Parathyroid adenoma (tissue), 2 donors: Measurements from ENCODE around the gene ZNF468.
"Not testable (repeated sequence)": the region's sequence is repeated elsewhere in the genome, so short reads cannot be mapped to it uniquely, and the experiment has no call there.

Experiments
- H2AFZ ChIP-seq: fragments of 300-600 bp; sonication (generic); one replicate; pipeline ENCODE4 v1.7.0; 2017; ENCODE audit warnings: antibody characterized with exemption, mild to moderate bottlenecking
- H3K27ac ChIP-seq: fragments of 300-600 bp; sonication (generic); one replicate; pipeline ENCODE4 v1.7.0; 2017
- H3K27me3 ChIP-seq: fragments of 300-600 bp; sonication (generic); one replicate; pipeline ENCODE4 v1.7.0; 2017; ENCODE audit warnings: low read length; ENCODE audit not compliant: control insufficient read depth, insufficient read depth
- H3K36me3 ChIP-seq: fragments of 300-600 bp; sonication (generic); one replicate; pipeline ENCODE4 v1.7.0; 2017; ENCODE audit warnings: low read length; ENCODE audit not compliant: control insufficient read depth, insufficient read depth
- H3K4me1 ChIP-seq: fragments of 300-600 bp; sonication (generic); one replicate; pipeline ENCODE4 v1.7.0; 2017; ENCODE audit warnings: control low read depth
- H3K4me2 ChIP-seq: fragments of 300-600 bp; sonication (generic); one replicate; pipeline ENCODE4 v1.7.0; 2017; ENCODE audit warnings: low read length
- H3K4me3 ChIP-seq: fragments of 300-600 bp; sonication (generic); one replicate; pipeline ENCODE4 v1.7.0; 2017; ENCODE audit warnings: low read depth, low read length
- H3K79me2 ChIP-seq: fragments of 300-600 bp; sonication (generic); one replicate; pipeline ENCODE4 v1.7.0; 2017; ENCODE audit warnings: control low read depth
- H3K9ac ChIP-seq: fragments of 300-600 bp; sonication (generic); one replicate; pipeline ENCODE4 v1.7.0; 2017; ENCODE audit warnings: mild to moderate bottlenecking
- H3K9me3 ChIP-seq: fragments of 300-600 bp; sonication (generic); one replicate; pipeline ENCODE4 v1.7.0; 2017; ENCODE audit warnings: low read length; ENCODE audit not compliant: control insufficient read depth
- CTCF ChIP-seq: fragments of 300-600 bp; sonication (generic); IDR thresholded peaks from one replicate; pipeline ENCODE4 v1.7.0; 2017; ENCODE audit warnings: antibody characterized with exemption, mild to moderate bottlenecking
- donor health status: primary hyperparathyroidism.

The ZNF468 gene

GRCh38 chr19:52809801-52810200, 47.6 kb downstream of the ZNF468 start:
- H3K27ac ChIP-seq, result no peak overlapping the region
- H3K36me3 ChIP-seq, result no peaks in the 10 kb centered on the region
- H3K27me3 ChIP-seq, result no peaks in the 10 kb centered on the region
- no peak overlapping the region for H3K4me3 ChIP-seq
- no peaks in the 10 kb centered on the region for H3K9me3 ChIP-seq
- no peak overlapping the region for H2AFZ ChIP-seq
- TF ChIP-seq CTCF, result no peak
- no peaks in the 10 kb centered on the region for H3K79me2 ChIP-seq
- H3K4me2 ChIP-seq, result no peak overlapping the region
- no peaks in the 10 kb centered on the region for H3K4me1 ChIP-seq
- H3K9ac ChIP-seq, result no peak overlapping the region

- not testable (repeated sequence) for H3K27me3 ChIP-seq, H3K36me3 ChIP-seq, H3K27ac ChIP-seq, H2AFZ ChIP-seq, H3K4me3 ChIP-seq, H3K4me1 ChIP-seq, H3K4me2 ChIP-seq, H3K79me2 ChIP-seq, H3K9ac ChIP-seq, H3K9me3 ChIP-seq
These were observed 57.3 kb downstream of the ZNF468 start for GRCh38 chr19:52799950-52800640.

- no peak for TF ChIP-seq CTCF
- no peak overlapping the region for H3K9ac ChIP-seq
- H3K4me1 ChIP-seq, result no peaks in the 10 kb centered on the region
- H3K4me2 ChIP-seq, result no peak overlapping the region
- H2AFZ ChIP-seq, result no peak overlapping the region
- no peaks in the 10 kb centered on the region for H3K9me3 ChIP-seq
- no peaks in the 10 kb centered on the region for H3K79me2 ChIP-seq
- H3K27ac ChIP-seq, result no peak overlapping the region
- no peaks in the 10 kb centered on the region for H3K27me3 ChIP-seq
- H3K36me3 ChIP-seq, result no peaks in the 10 kb centered on the region
- H3K4me3 ChIP-seq, result no peak overlapping the region
These were observed 68.0 kb downstream of the ZNF468 start for GRCh38 chr19:52789440-52789839.
